RWPE2 (cell line): Measurements from ENCODE around the gene KSR1.

ENCODE experiments used
- ATAC-seq: fragments of 200-7000 bp; cut with Tn5 transposase; 3 replicates; pipeline ENCODE4 v1.9.1; 2021; ENCODE audit warnings: low read depth
- DNase-seq: peaks from one replicate; pipeline ENCODE4 v3.0.0-alpha.2; 2020; ENCODE audit warnings: low spot score
- H3K27ac ChIP-seq: fragments of 450-650 bp; 2 replicates; pipeline ENCODE4 v1.5.1; 2017; ENCODE audit warnings: mild to moderate bottlenecking; ENCODE audit not compliant: poor library complexity, severe bottlenecking
- H3K27me3 ChIP-seq: fragments of 250-450 bp; sonication (Bioruptor Pico); 2 replicates; pipeline ENCODE4 v1.5.1; 2021; ENCODE audit warnings: mild to moderate bottlenecking, moderate library complexity; ENCODE audit not compliant: insufficient read depth, poor library complexity, severe bottlenecking
- H3K36me3 ChIP-seq: fragments of 250-450 bp; sonication (Bioruptor Pico); 2 replicates; pipeline ENCODE4 v1.5.1; 2020; ENCODE audit warnings: low read depth, mild to moderate bottlenecking, moderate library complexity
- H3K4me1 ChIP-seq: fragments of 250-450 bp; sonication (Bioruptor Pico); 2 replicates; pipeline ENCODE4 v1.5.1; 2021; ENCODE audit warnings: mild to moderate bottlenecking, moderate library complexity; ENCODE audit not compliant: insufficient read depth, poor library complexity, severe bottlenecking
- H3K4me3 ChIP-seq: fragments of 250-450 bp; sonication (Bioruptor Pico); 2 replicates; pipeline ENCODE4 v1.5.1; 2021; ENCODE audit warnings: mild to moderate bottlenecking, moderate library complexity; ENCODE audit not compliant: severe bottlenecking
- H3K9me3 ChIP-seq: fragments of 250-450 bp; sonication (Bioruptor Pico); 2 replicates; pipeline ENCODE4 v1.5.1; 2021; ENCODE audit warnings: mild to moderate bottlenecking, moderate library complexity; ENCODE audit not compliant: severe bottlenecking
- TF ChIP-seq, protein P1 (sequence below): fragments of 450-650 bp; IDR thresholded peaks from one replicate; pipeline ENCODE4 v1.5.1; 2017; ENCODE audit warnings: mild to moderate bottlenecking, moderate library complexity; ENCODE audit not compliant: poor library complexity, severe bottlenecking

Gene KSR1

GRCh38 chr17:27538156-27538955, 82.1 kb downstream of the KSR1 start:
- peaks cover 10% of the 10 kb centered on the region for H3K4me1 ChIP-seq
- no peak for DNase-seq
- H3K27me3 ChIP-seq, result no peaks in the 10 kb centered on the region
- TF ChIP-seq, protein P1, sequence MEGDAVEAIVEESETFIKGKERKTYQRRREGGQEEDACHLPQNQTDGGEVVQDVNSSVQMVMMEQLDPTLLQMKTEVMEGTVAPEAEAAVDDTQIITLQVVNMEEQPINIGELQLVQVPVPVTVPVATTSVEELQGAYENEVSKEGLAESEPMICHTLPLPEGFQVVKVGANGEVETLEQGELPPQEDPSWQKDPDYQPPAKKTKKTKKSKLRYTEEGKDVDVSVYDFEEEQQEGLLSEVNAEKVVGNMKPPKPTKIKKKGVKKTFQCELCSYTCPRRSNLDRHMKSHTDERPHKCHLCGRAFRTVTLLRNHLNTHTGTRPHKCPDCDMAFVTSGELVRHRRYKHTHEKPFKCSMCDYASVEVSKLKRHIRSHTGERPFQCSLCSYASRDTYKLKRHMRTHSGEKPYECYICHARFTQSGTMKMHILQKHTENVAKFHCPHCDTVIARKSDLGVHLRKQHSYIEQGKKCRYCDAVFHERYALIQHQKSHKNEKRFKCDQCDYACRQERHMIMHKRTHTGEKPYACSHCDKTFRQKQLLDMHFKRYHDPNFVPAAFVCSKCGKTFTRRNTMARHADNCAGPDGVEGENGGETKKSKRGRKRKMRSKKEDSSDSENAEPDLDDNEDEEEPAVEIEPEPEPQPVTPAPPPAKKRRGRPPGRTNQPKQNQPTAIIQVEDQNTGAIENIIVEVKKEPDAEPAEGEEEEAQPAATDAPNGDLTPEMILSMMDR, result no peak
- no peak overlapping the region for H3K27ac ChIP-seq
- no peaks in the 10 kb centered on the region for H3K36me3 ChIP-seq
- H3K4me3 ChIP-seq, result no peak overlapping the region
- ATAC-seq, result no peak
- no peaks in the 10 kb centered on the region for H3K9me3 ChIP-seq

DNA sequence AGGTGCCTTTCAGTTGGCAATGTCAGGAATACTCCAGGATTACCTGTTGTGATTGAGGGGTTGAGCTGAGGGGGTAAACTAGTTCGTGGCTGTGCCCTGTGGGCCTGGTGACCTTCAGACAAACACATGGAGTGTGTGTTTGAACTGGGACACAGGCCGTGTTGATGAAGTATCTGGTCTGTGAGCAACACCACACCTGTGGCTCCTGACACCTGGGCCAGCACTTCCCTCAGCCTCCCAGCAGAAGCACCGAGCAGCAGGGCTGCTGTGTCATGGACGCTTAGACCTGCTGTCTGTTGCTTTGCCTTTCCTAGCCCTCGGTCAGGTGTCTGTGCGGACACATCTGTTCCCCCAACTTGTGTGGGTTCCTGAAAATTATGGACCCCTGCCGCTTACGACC, 82.9 kb downstream of the KSR1 start:
- Histone ChIP-seq H3K4me1 (peaks cover 6% of the 10 kb centered on the region), H3K36me3 (no peaks in the 10 kb centered on the region), H3K9me3 (no peaks in the 10 kb centered on the region), H3K27me3 (no peaks in the 10 kb centered on the region), H3K27ac (no peak overlapping the region), H3K4me3 (no peak overlapping the region)
- no peak for DNase-seq
- TF ChIP-seq, protein P1, result no peak
- ATAC-seq, result no peak

DNA sequence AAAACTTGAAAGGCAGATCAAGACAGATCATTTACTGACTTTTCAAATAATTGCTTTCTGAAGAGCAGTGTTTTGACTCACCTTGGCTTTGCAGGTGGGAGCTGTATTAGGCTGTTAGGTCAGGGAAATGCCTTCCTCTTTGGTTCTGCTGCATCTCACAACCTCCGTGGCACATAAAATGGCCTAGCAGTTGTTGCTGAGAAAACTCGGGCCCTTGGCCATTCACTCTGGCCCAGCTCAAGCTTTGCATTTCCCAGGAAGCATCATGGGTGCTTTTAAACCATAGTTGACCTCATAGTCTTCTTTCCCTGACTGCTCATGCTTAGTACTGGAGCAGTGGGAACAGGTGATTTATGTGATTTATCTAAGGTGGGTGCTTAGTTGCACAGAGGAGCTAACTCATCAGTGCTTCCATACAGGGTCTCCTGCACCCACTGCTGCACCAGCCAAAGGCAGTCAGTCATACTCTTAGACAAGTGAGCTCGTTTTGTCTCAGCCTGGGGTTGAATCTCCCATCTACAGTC, 83.6 kb downstream of the KSR1 start:
- H3K4me1 ChIP-seq, result peaks cover 1% of the 10 kb centered on the region
- no peaks in the 10 kb centered on the region for H3K36me3 ChIP-seq
- TF ChIP-seq, protein P1, result no peak
- ATAC-seq (no peak), DNase-seq (no peak)
- H3K27me3 ChIP-seq, result no peaks in the 10 kb centered on the region
- H3K4me3 ChIP-seq, result no peak overlapping the region
- H3K27ac ChIP-seq, result no peak overlapping the region
- H3K9me3 ChIP-seq, result no peaks in the 10 kb centered on the region

- no peaks in the 10 kb centered on the region for H3K9me3 ChIP-seq
- no peak overlapping the region for H3K4me3 ChIP-seq
- H3K27ac ChIP-seq, result no peak overlapping the region
- no peak for DNase-seq
- peaks cover 6% of the 10 kb centered on the region for H3K4me1 ChIP-seq
- H3K36me3 ChIP-seq, result no peaks in the 10 kb centered on the region
- TF ChIP-seq, protein P1, result no peak
- H3K27me3 ChIP-seq, result no peaks in the 10 kb centered on the region
- ATAC-seq, result peak; percentile 58
Observed at GRCh38 chr17:27540318-27541101, 84.3 kb downstream of the KSR1 start.
